Choroid plexus epithelial cell (primary cell): ENCODE results near the gene SPAG5.

Experiments
- DNase-seq: peaks from one replicate; pipeline ENCODE4 v3.0.0-alpha.2; 2010; ENCODE audit warnings: low read depth
- H3K4me3 ChIP-seq: 2 replicates; pipeline ENCODE4 v1.5.1; 2011; ENCODE audit warnings: low read depth, mild to moderate bottlenecking, control low read depth, low read length, moderate library complexity
- TF ChIP-seq, protein P1 (sequence below): conservative IDR thresholded peaks from 2 replicates; pipeline ENCODE4 v1.5.1; 2011; ENCODE audit warnings: low read depth, mild to moderate bottlenecking, control low read depth, inconsistent platforms, low read length, moderate library complexity

SPAG5 gene

DNA sequence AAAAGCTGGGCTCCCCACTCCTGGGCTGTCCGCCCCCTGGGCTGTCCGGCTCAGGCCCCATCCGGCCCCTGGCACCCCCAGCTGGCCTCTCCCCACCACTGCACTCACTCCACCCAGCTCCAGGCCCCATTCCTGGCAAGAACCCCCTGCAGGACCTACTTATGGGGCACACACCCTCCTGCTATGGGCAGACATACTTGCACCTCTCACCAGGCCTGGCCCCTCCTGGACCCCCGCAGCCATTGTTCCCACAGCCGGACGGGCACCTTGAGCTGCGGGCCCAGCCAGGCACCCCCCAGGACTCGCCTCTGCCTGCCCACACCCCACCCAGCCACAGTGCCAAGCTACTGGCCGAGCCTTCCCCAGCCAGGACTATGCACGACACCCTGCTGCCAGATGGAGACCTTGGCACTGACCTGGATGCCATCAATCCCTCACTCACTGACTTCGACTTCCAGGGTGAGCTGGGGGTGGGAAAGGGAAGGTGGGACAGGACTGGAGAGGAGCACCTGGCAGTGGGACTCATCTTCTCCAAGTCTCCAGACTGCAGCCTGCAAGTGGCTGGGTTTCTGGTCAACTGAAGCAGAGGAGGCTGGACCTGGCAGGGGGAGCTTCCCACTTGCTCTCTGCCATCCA is 64.0 kb downstream of the SPAG5 start:
- TF ChIP-seq, protein P1, sequence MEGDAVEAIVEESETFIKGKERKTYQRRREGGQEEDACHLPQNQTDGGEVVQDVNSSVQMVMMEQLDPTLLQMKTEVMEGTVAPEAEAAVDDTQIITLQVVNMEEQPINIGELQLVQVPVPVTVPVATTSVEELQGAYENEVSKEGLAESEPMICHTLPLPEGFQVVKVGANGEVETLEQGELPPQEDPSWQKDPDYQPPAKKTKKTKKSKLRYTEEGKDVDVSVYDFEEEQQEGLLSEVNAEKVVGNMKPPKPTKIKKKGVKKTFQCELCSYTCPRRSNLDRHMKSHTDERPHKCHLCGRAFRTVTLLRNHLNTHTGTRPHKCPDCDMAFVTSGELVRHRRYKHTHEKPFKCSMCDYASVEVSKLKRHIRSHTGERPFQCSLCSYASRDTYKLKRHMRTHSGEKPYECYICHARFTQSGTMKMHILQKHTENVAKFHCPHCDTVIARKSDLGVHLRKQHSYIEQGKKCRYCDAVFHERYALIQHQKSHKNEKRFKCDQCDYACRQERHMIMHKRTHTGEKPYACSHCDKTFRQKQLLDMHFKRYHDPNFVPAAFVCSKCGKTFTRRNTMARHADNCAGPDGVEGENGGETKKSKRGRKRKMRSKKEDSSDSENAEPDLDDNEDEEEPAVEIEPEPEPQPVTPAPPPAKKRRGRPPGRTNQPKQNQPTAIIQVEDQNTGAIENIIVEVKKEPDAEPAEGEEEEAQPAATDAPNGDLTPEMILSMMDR, result no peak
- H3K4me3 ChIP-seq, result no peak overlapping the region
- no peak for DNase-seq

DNA sequence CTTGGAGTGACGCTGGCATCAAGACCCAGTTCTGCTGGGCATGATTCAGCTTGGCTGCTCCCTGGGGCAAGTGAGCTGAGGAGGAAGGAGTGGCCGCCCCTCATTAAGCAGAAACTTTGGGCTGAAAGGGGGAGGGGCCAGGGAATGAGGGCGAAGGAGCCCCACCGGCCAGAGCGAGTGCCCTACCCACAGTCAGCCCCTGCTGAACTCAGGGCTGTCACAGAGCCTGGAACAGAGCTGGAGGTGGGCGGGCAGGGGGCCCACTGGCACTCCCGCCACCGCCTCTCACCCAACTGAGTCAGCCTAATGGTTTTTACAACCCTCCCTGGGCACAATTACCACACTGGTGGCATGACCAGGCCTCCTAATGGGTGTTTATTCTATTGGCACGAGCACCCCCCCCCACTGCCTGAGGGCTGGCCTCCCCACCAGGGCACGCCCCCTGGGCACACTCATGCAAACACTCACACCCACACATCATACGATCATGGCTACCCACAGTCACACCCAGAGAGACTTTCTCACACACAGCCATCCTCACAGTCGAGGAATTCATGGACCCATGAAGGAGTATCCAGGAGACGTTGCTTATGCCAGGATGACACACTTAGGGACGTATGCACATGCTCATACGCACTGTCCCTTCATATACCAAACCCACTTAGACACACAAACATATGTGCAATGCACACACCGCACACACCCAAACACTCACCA is 65.6 kb downstream of the SPAG5 start:
- no peak overlapping the region for H3K4me3 ChIP-seq
- DNase-seq, result no peak
- TF ChIP-seq, protein P1, result no peak

DNA sequence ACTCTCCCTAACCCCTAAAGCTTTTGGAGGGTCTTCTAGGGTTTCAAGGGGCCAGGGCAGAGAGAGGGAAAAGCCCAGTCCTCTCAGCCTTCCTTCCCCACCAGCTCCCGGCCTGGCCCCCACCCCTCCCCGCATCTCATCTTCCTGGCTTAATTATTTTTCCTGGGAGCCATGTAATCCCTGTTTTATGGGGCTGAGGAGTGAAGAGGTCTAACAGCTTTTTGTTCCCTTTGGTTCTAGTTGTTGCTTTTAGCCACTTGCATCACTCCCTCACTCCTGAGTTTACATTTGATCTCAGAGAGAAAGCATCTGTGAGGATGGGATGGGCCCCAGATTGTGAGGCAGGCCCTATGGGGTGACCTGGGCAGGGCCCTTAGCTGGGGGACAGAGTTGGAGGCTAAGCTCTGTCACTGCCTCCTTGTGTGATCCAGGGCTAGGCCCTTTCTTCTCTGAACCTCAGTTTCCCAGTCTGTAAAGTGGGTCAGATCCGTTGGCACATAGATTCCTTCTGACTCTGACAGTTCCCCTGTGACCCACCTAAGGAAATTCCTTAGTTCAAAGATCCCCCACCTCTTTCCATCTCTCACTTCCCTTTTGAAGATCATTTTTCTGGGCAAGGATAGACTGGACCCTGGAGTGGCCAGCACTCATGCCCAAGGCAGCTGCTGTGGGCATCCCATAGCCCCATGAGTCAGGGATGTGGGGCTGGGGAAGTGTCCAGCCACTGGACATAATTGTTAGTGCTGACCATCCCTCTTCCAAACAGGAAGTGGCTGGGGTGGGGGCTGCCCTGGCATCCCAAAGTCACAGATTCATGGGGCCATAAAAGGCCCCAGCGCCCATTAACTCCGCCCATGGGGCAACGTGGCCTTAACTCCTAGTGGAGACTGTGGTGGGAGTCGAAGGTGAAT is 66.5 kb downstream of the SPAG5 start:
- H3K4me3 ChIP-seq, result no peak overlapping the region
- TF ChIP-seq, protein P1, result no peak
- no peak for DNase-seq

DNA sequence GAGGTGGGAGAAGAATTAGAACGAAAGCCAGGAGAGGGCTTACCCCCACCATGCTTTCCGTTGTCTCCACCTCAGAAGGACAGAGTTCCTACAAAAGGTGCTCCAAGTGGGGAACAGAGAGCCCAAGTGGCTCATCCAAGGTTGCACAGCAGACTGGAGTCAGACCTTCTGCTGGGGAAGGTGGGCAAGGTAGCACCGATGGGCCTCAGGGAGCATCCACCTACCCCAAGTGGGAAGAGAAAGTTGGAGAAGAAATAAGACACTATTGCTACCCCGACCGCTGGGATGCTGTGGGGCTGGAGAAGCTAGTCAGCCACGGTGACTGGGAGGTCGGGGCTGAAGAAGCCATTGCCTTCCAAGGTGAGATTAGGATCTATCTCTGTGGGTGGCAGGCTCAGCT is 67.9 kb downstream of the SPAG5 start:
- TF ChIP-seq, protein P1, result no peak
- H3K4me3 ChIP-seq, result no peak overlapping the region
- DNase-seq, result no peak

DNA sequence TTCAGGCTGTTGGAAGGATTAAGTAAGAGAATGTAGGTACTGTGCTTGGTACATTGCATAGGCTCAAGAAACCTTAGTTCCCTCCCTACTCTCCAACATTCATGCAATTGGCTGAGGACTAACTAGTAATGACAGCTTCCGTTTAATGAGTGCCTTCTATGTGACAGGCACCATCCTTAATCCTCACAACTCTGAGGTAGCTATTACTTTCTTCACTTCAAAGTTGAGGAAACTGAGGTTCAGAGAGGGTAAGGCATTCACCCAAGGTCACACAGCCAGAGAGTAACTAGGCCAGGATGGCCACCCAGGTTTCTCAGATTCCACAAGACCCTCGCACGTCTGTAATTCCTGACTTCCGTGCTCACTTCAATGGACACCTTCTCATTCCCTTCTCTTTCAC is 68.6 kb downstream of the SPAG5 start:
- H3K4me3 ChIP-seq, result no peak overlapping the region
- no peak for DNase-seq
- TF ChIP-seq, protein P1, result no peak

DNA sequence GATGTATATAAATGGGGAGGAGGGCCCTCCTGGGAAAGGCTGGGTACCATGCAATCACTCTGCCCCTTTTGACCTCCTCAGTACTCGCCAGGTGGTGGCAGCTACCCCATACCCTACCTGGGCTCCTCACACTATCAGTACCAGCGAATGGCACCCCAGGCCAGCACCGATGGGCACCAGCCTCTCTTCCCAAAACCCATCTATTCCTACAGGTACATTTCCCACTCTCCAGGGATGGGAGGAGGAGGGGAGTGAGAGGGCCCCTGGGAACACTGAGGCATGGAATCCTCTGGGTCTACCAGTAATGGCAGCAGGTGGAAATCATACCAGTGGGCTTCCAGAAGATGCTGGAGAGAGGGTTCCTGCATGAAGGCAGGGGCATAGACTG is 69.8 kb downstream of the SPAG5 start:
- TF ChIP-seq, protein P1, result no peak
- no peak overlapping the region for H3K4me3 ChIP-seq
- DNase-seq, result no peak
